Neural cell (in vitro differentiated cells): ENCODE results near the gene SSBP3. TPM values are rescaled to one million over a fixed set of nuclear protein-coding genes. Genes with fewer than 3 reads are reported as not detected.

Experiments used
- H2AFZ ChIP-seq: fragments of 200-600, 300-800 bp; sonication (generic), shearing (Covaris generic); 2 replicates; pipeline ENCODE4 v1.6.0; 2014; ENCODE audit warnings: low read depth, mild to moderate bottlenecking, antibody characterized with exemption, low read length, moderate library complexity
- H3F3A ChIP-seq: fragments of 200-600 bp; shearing (Covaris generic); 2 replicates; pipeline ENCODE4 v1.6.1; 2016; ENCODE audit warnings: mild to moderate bottlenecking, moderate library complexity, mixed read lengths, antibody characterized with exemption, low read length; ENCODE audit not compliant: insufficient read depth, poor library complexity, severe bottlenecking
- H3K27ac ChIP-seq: fragments of 200-600, 300-800 bp; sonication (generic), shearing (Covaris generic); 2 replicates; pipeline ENCODE4 v1.5.1; 2014; ENCODE audit warnings: mild to moderate bottlenecking, low read length, moderate library complexity
- H3K27me3 ChIP-seq: fragments of 300-800, 200-600 bp; sonication (generic), shearing (Covaris generic); 2 replicates; pipeline ENCODE4 v1.6.0; 2014; ENCODE audit warnings: mild to moderate bottlenecking, low read depth, low read length, moderate library complexity; ENCODE audit not compliant: insufficient read depth
- H3K36me3 ChIP-seq: fragments of 300-800, 200-600 bp; sonication (generic), shearing (Covaris generic); 2 replicates; pipeline ENCODE4 v1.5.1; 2014; ENCODE audit warnings: mild to moderate bottlenecking, antibody characterized with exemption, low read length, moderate library complexity; ENCODE audit not compliant: insufficient read depth
- H3K4me2 ChIP-seq: fragments of 300-800, 200-600 bp; sonication (generic), shearing (Covaris generic); 2 replicates; pipeline ENCODE4 v1.6.0; 2014; ENCODE audit warnings: mild to moderate bottlenecking, low read length
- H3K4me3 ChIP-seq: fragments of 300-800, 200-600 bp; sonication (generic), shearing (Covaris generic); 2 replicates; pipeline ENCODE4 v1.5.1; 2014; ENCODE audit warnings: mild to moderate bottlenecking, low read length, moderate library complexity
- H3K79me2 ChIP-seq: fragments of 200-600 bp; shearing (Covaris generic); replicated peaks from 2 replicates; pipeline ENCODE4 v1.6.0; 2014; ENCODE audit warnings: mild to moderate bottlenecking, low read length, moderate library complexity; ENCODE audit not compliant: insufficient read depth
- H3K9ac ChIP-seq: fragments of 300-800, 200-600 bp; sonication (generic), shearing (Covaris generic); 2 replicates; pipeline ENCODE4 v1.6.1; 2016; ENCODE audit warnings: mild to moderate bottlenecking, low read length, mixed read lengths
- H3K9me2 ChIP-seq: fragments of 200-600 bp; shearing (Covaris generic); 2 replicates; pipeline ENCODE4 v1.6.1; 2016; ENCODE audit warnings: mild to moderate bottlenecking, low read length, mixed read lengths; ENCODE audit not compliant: insufficient read depth
- H3K9me3 ChIP-seq: fragments of 200-600, 300-800 bp; sonication (generic), shearing (Covaris generic); 2 replicates; pipeline ENCODE4 v1.6.1; 2016; ENCODE audit warnings: mild to moderate bottlenecking, mixed run types, low read length, moderate library complexity, mixed read lengths
- H4K20me1 ChIP-seq: fragments of 200-600 bp; shearing (Covaris generic); 2 replicates; pipeline ENCODE4 v1.6.1; 2016; ENCODE audit warnings: mild to moderate bottlenecking, mixed run types; ENCODE audit not compliant: insufficient read depth
- EP300 ChIP-seq: fragments of 450-650 bp; conservative IDR thresholded peaks from 2 replicates; pipeline ENCODE4 v1.6.1; 2014; ENCODE audit warnings: antibody characterized with exemption, mild to moderate bottlenecking, moderate library complexity; ENCODE audit not compliant: poor library complexity, severe bottlenecking
- EZH2 ChIP-seq: fragments of 200-600, 300-800 bp; shearing (Covaris generic), sonication (generic); IDR thresholded peaks from 2 replicates; pipeline ENCODE4 v1.6.1; 2014; ENCODE audit warnings: antibody characterized with exemption, low read length, borderline replicate concordance, mild to moderate bottlenecking; ENCODE audit not compliant: insufficient read depth, poor library complexity, severe bottlenecking
- MXI1 ChIP-seq: fragments of 450-650 bp; conservative IDR thresholded peaks from 2 replicates; pipeline ENCODE4 v1.6.1; 2014; ENCODE audit warnings: antibody characterized with exemption, mild to moderate bottlenecking; ENCODE audit not compliant: poor library complexity, severe bottlenecking
- POLR2AphosphoS5 ChIP-seq: IDR thresholded peaks from 2 replicates; pipeline ENCODE4 v1.6.1; 2012
- RAD21 ChIP-seq: fragments of 450-650 bp; conservative IDR thresholded peaks from 2 replicates; pipeline ENCODE4 v1.6.1; 2014; ENCODE audit warnings: antibody characterized with exemption, mild to moderate bottlenecking, moderate library complexity
- REST ChIP-seq: IDR thresholded peaks from 2 replicates; pipeline ENCODE4 v1.6.1; 2012; ENCODE audit warnings: borderline replicate concordance
- SMC3 ChIP-seq: fragments of 450-650 bp; conservative IDR thresholded peaks from 2 replicates; pipeline ENCODE4 v1.6.1; 2014; ENCODE audit warnings: antibody characterized with exemption, mild to moderate bottlenecking, moderate library complexity; ENCODE audit not compliant: poor library complexity
- TAF1 ChIP-seq: IDR thresholded peaks from 2 replicates; pipeline ENCODE4 v1.6.1; 2012; ENCODE audit warnings: low read depth
- polyA plus RNA-seq: library from polyadenylated mRNA; depleted of rRNA; stranded (reverse); fragments of >200 nt; gene quantifications from 2 replicates; pipeline ENCODE4 v1.2.3, GENCODE V29; 2014
- TF ChIP-seq, protein P1 (sequence below): fragments of 450-650 bp; IDR thresholded peaks from 2 replicates; pipeline ENCODE4 v1.5.1; 2014; ENCODE audit warnings: antibody characterized with exemption, mild to moderate bottlenecking, moderate library complexity; ENCODE audit not compliant: poor library complexity, severe bottlenecking

SSBP3 gene
- polyA plus RNA-seq, 1 donor from 2014 or later: 77.4 TPM

DNA sequence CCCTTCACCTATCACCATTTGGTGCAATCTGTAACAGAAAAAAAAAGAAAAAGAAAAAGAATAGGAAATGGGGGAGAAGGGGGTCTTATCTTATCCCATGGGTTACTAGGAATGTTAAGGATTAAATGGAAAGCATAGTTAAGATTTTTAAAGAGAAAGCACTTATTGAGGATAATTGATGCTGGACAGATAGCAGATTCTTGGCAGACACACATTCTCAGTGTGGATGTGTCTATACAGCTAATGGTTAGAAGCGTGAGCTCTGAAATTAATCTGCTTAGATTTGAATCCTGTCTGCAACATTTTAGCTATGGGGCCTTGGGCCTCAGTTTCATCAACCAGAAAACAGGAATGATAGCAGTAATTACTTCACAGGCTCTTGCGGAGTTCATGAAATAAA, 67.1 kb downstream of the SSBP3 start:
- Histone ChIP-seq H2AFZ (no peak overlapping the region), H3K36me3 (no peaks in the 10 kb centered on the region), H3K9ac (no peak overlapping the region), H4K20me1 (peaks cover 5% of the 10 kb centered on the region), H3K9me3 (no peaks in the 10 kb centered on the region), H3K9me2 (no peaks in the 10 kb centered on the region), H3K79me2 (peaks cover 90% of the 10 kb centered on the region), H3K27me3 (no peaks in the 10 kb centered on the region), H3F3A (no peaks in the 10 kb centered on the region), H3K4me2 (no peak overlapping the region), H3K4me3 (no peak overlapping the region), H3K27ac (no peak overlapping the region)
- no peak for TF ChIP-seq MXI1
- no peak for TF ChIP-seq POLR2AphosphoS5
- no peak for TF ChIP-seq EP300
- no peak for TF ChIP-seq TAF1
- TF ChIP-seq REST: no peak
- TF ChIP-seq RAD21: no peak
- TF ChIP-seq, protein P1, sequence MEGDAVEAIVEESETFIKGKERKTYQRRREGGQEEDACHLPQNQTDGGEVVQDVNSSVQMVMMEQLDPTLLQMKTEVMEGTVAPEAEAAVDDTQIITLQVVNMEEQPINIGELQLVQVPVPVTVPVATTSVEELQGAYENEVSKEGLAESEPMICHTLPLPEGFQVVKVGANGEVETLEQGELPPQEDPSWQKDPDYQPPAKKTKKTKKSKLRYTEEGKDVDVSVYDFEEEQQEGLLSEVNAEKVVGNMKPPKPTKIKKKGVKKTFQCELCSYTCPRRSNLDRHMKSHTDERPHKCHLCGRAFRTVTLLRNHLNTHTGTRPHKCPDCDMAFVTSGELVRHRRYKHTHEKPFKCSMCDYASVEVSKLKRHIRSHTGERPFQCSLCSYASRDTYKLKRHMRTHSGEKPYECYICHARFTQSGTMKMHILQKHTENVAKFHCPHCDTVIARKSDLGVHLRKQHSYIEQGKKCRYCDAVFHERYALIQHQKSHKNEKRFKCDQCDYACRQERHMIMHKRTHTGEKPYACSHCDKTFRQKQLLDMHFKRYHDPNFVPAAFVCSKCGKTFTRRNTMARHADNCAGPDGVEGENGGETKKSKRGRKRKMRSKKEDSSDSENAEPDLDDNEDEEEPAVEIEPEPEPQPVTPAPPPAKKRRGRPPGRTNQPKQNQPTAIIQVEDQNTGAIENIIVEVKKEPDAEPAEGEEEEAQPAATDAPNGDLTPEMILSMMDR: no peak
- no peak for TF ChIP-seq EZH2
- TF ChIP-seq SMC3: no peak

DNA sequence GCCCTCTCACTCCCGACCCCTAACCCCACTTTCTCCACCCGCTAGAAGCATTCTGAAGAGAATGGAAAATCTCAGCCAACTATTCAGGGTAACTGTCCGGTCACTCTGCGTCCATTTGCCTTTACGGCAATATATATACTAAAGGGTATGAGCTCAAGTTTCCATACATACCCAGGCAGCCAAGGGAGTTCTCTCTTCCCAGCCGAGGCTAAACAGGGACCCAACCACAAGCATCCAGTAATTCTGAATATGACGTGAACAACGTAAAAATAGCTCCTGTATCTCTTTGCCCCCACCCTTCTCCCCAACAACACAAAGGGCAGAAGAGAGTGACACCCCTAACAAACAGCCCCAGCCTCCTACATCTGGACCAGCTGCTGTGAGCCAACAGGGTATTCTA, 67.7 kb downstream of the SSBP3 start:
- Histone ChIP-seq H3K27me3 (no peaks in the 10 kb centered on the region), H4K20me1 (peaks cover 5% of the 10 kb centered on the region), H3K79me2 (peaks cover 88% of the 10 kb centered on the region), H2AFZ (no peak overlapping the region), H3K9me3 (no peaks in the 10 kb centered on the region), H3K4me3 (no peak overlapping the region), H3K27ac (no peak overlapping the region), H3K9me2 (no peaks in the 10 kb centered on the region), H3K36me3 (no peaks in the 10 kb centered on the region), H3K4me2 (no peak overlapping the region), H3K9ac (no peak overlapping the region), H3F3A (no peaks in the 10 kb centered on the region)
- TF ChIP-seq EZH2 (no peak), MXI1 (no peak), RAD21 (no peak), EP300 (no peak)
- TF ChIP-seq, protein P1: no peak
